Erythroblast (primary cell): ENCODE data around the gene RGS12.

Experiments used
- GATA1 ChIP-seq: IDR thresholded peaks from 2 replicates; pipeline ENCODE4 v1.6.1; 2011; ENCODE audit warnings: low read depth, mild to moderate bottlenecking, control low read depth, low read length, moderate library complexity
- POLR2A ChIP-seq: IDR thresholded peaks from 2 replicates; pipeline ENCODE4 v1.6.1; 2011; ENCODE audit warnings: mild to moderate bottlenecking, low read length

- no peak for TF ChIP-seq POLR2A
- no peak for TF ChIP-seq GATA1
These were observed 18.8 kb downstream of the RGS12 start for GRCh38 chr4:3311489-3312171.
